ENCODE data around the gene STOML2. TPM values are rescaled to one million over a fixed set of nuclear protein-coding genes. Genes with fewer than 3 reads are reported as not detected.

STOML2 gene
- polyA plus RNA-seq, 1 donor: 66.7 TPM

DNA sequence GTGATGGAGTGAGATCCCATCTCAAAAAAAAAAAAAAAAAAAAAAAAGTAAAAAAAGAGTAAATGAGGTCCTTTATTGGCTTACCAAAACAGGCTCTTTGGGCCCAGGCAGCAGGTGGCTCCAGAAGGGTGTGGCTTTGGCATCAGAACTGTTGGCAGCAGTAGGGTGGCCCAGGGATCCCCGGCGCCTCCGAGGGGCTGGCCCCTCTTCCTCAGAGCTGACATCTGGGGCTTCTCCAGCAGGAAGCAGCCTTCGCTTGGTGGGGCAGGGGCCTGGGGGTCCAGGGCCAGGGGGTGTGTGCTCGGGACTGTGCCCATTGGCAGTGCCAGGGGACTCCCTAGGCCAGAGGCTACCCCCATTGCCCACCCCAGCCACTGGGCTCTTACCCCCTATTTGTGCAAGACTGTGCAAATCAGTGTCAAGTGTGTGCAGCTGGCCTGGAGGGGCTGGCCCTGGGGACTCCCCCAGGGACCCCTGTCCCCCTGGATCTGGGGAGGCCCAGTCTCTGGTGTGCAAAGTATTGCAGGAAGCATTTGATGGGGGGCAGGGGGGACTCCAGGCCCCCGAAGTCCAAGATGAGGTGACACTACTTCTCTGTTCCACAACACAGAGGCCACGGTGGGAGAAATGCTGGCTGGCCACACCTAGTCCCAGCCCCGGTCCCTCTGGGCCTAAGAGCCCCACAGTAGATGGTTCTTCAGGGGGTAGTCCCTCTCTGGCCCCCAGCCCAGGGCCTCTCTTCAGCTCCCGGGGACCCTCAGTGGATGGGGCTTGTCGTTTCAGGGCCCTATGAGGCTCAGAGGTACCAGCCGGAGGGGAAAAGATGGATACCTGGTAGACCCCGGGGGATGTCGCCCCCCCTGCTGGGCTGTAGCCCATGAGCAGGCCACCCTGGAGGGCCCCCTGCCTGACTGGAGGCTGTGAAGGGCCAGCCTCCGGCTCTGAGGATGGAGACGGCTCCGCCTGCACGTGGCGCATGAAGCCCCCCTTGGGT, 4.7 kb upstream of the STOML2 start:
- DNase-seq: no peak

DNA sequence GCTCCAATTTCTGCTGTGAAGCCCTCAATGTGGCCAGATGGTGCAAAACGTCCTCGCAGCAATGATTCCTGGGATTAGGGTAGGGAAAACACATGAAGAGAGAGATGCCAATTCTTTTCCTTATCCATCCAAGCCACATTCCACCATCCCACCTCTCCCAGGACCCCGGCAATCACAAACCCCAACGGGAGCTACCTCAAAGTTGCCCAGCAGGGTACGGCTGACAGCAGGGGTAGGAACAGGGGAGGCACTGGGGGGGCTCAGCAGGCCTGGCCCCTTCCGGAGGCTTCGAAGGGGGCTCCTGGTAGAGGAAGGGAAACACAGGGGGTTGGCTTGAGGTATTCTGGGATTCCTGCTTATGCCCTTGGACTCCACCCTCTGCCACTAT, 3.4 kb upstream of the STOML2 start:
- no peak for DNase-seq

DNA sequence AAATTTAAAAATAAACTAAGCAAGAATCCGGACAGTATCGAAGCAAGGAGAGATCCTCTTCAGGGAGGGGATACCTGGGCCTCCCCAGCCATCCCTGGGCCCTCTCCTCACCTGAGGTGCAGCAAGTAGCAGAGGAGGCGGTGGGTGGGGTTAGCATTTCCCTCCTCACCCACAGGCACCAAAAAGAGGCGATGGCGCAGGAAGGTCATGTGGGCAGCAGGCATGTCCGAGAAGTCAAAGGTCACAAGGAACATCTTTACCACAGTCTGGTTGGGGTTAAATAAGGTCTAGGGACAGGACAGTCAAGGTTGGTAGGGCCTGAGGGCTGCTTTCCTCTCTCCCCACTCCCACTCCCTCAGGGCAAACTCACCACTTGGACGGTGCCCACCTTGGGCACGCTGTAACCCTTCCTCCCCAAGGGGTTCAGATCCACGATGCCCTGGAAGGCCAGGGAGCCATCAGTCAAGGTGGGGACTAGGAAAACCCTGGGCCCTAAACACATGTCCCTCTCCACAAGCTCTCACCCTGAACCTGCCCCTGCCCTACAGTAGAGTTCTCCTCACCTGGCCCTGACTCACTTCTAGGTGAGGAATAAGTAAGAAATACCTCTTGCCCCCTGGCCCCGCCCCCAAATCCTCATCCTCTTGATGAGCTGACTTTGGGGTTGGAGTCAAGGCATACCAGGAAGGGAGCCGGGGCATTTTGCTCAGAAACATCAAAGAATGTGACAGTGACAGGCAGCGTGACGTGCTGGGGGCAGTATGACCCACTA, 2.8 kb upstream of the STOML2 start:
- no peak for DNase-seq

DNA sequence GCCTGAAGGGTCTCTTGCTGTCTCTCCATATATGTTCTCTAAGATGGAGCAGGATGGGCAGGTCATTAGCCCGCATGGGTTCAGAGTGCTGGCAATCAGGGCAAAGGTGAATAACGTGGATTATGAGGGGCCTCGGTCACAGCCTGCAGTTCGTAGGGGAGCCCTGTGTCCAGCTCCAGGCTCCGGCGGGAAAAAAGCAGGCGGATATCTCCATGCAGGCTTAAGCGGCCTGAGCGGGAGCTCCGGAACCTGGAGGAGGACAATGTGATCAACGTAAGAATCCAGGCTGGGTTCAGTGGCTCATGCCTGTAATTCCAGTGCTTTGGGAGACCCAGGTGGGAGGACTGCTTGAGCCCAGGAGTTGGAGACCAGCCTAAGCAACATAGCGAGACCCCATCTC, 2.2 kb upstream of the STOML2 start:
- DNase-seq: no peak

DNA sequence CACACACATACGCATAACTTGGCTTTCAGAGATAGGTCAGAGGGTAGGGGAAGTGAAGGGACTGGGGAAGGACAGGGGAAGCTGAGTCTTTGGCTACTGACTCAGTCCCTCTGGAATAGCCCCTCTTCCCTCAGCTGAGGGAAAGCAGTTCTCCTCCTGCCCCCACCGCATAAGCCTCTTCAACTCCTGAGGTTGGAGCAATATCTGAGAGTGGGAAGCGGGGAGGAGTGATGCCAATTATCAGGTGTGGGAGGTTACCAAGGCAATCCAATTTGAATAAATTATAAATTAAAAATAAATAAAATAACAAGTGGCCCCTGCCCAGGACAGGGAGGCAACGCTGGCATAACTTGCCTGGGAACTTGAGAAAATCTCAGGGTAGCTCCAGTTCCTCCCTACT, 1.7 kb upstream of the STOML2 start:
- DNase-seq: no peak

GRCh38 chr9:35103660-35104191, 795 bp upstream of the STOML2 start:
- no peak for DNase-seq

GRCh38 chr9:35102465-35102768, 514 bp downstream of the STOML2 start:
- no peak for DNase-seq

- no peak for DNase-seq
Observed at GRCh38 chr9:35097573-35097972, 5.4 kb downstream of the STOML2 start.

DNA sequence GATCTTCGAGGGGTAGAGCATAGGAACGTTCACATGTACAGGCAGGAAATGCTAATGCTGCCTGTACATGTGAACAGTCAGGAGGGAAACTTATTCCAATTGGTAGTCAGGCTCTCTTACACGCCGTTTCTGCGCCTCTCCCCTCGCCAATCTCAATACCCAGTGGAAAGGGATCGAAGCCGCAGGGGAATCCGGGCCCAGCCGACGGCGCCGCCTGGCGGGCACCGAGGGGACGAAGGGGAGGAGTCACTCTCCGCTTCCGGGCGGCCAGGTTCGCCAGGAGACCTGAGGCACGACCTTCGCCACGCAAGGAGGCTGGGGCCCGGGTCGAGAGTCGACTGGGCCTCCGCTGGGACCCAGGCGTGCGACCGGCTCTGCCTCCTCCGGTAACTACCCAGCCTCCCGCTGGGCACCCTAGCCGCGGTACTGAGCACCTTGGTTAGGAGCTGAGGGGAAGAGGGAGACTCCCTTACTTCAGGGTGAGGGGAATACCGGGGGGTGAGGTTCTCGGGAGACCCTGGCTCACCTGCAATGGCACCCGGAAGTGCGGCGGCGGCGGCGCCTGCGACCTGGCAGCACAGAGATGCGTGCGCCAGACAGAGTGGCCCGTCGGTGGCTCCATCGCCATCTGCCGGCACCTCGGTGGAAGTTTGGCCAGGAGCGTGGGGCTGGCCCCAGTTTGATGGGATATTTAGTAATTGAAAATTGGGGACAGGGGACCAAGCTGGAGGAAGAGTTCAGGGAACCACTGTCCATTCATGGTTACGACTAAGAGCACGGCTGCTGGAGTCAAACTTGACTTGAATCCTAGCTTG, 6.7 kb downstream of the STOML2 start, which contains the start of gene PIGO:
TSS of gene PIGO (minus strand) at position 557 of the 815 bp plus-strand sequence. CDS start 1,026 bp downstream, outside the sequence.
- peak; percentile 84 for DNase-seq

DNA sequence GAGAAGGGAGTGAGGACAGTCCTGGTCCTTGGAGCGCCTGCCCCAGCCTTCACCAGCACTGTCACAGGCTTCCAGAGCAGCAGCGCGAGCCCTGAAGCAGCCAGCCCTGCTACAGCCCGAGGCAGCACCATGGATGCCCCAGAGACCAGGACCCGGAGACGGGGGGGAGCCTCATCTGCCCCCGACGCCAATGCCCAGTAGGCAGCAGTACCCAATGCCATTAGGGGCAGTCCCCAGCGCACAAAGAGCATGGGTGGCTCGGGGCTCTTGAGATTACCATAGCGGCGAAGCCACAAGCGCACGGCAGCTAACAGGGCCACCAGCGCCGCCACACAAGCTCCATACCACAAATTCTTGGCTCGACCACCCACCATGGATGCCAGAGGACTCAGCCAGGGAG, 11.4 kb downstream of the STOML2 start:
- DNase-seq: no peak

GRCh38 chr9:35089434-35089833, 13.5 kb downstream of the STOML2 start:
- DNase-seq: no peak

DNA sequence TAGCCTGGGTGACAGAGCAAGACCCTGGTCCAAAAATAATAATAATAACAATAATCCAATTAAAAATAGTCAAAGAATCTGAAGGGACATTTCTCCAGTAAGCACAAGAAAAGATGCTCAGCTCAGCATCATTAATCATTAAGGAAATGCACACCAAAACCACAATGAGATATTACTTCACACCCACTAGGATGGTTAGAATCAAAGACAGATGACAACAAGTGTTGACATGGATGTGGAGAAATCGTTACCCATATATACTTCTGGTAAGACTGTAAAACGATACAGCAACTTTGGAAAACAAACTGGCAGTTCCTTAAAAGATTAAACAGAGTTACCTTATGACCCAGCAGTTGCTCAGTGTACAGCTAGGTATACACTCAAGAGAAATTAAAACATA, 17.9 kb downstream of the STOML2 start:
- DNase-seq: no peak

- DNase-seq: peak; percentile 95
Observed at GRCh38 chr9:35079426-35080341, 23.2 kb downstream of the STOML2 start, which contains the start of gene FANCG. FANCG (minus strand) TSS chr9:35079942; CDS start chr9:35079524, 418 bp downstream.

DNA sequence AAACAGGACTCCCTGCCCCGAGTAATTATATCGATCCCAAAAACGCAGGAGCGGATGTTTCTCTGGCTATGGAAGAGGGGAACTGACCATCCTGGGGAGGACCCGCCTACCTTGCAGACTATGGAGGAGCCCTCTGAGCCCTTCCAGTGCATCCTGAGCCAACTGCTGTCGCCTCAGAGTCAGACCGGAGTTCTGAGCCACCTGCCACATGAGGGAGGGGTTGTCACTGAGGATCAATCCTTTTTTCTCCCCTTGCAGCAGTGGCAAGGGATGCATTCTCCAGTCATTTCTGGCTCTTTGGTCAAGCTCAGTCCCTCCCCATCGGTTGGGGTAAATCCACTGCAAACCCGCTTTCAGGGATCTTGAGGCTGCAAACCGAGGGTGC, 23.9 kb downstream of the STOML2 start:
- DNase-seq: no peak

DNA sequence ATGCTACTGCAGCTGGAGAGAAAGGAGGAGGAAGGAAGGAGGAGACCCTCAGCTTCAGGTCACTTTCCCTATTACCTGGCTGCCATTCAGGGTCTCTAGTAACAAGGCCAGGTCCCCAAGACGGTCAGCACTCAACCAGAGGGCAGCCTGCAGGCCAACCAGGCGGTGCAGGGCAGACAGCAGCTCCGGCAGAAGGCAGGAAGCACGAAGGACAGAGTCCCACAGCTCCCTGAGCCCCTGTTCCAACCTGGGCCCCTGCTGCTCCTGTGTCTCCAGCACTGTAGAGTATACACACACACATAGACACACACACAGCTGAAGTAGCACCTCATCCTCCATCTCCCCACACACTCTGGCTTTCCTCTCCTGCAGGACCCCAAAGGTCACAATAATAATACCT, 24.9 kb downstream of the STOML2 start:
- no peak for DNase-seq

DNA sequence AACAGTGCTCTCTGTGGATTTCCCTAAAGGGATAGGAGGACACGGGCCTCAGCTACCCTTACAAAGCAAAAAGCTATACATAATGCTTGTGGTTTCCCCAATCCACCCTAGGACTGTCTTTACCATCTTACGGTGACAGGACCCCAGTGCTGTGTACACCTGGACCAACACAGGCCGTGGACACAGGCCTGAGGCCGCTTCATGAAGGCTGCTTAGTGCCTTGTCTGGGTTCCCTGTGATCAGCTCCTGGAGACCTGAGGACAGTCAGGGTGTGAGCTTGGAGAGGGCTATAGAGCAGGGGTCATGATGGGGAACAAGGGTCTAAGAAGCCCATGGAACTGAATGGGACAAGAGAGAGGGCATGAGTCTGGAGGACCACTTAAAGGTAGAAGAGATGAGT, 26.1 kb downstream of the STOML2 start:
- no peak for DNase-seq

GRCh38 chr9:35075358-35075757, 27.6 kb downstream of the STOML2 start:
- DNase-seq: no peak

DNA sequence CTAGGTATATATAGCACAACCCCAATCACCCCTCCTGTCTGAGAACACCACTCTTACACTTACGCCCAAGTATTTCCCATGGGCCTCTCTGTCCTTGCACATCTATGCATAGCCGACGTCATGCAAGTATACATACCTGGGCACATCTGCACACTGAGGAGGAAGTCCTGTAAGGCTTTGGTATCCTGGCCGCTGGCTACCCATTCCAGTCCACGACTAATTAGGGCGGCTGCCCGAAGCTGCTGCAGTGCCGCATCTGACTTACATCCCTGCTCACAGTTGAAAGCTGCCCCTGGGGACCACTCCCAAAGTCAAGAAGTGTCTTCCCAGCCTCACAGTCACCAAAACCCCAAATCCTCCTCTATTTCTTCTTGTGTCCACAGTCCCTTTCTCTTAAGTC, 28.1 kb downstream of the STOML2 start:
- no peak for DNase-seq

GRCh38 chr9:35074141-35074540, 28.8 kb downstream of the STOML2 start:
- DNase-seq: no peak

DNA sequence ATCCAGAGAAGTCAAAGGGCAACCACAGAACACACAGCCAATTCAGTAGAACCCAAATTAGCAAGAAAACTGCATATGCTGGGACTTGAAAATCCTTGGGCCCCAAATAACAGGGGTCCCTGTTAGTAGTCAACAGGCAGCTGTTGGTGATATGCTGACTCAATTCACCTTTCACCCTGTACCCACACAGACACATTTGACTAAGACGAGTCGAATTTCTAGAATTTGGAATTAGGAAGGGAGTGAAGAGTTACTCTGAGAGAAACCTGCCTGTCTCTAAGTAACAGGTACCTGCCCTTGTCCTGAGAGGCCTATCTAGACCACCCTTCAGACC, 29.7 kb downstream of the STOML2 start:
- no peak for DNase-seq

DNA sequence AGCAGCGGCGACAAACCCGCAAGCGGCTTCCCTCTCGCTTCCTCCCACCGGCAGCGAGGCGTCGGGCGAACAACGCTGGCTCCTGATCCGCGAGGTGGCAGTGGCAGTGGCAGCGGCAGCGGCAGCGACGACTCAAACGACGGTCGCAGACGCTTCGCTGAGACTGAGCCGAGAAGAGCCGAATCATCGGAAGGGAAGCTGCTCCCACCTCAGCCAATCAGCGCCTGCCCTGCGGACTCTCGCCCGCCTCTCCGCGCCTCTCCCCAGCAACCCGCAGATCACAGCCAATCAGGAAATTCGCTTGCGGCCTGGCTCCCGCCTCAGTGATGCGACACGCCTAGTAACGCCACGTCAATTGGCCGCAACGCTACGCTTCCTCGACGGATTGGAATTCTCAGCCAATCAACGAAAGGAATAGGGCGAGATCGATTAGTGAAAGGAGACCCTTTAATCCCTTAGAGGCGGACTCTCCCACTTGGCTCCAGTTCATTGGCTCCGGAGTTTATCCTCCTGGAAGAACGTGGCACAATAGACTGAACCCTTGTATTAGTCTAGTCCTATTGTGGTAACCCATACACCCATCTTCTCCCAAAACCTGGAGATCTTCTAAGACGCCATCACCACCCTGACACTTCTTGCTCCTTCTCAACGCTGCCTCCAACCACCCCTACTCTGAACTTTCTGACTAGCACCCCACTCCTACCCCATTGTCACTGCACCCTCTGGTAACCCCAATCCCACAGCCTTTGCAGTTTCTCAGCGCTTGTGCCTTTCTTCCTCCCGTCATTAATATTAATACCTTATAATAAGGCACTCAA, 30.3 kb downstream of the STOML2 start, which contains the start of gene VCP:
TSS of gene VCP (minus strand) at position 165 of the 818 bp plus-strand sequence. CDS start 272 bp downstream, outside the sequence.
- peak; percentile 97 for DNase-seq
